Stomach (tissue), 9 donors: ENCODE measurements around the gene MTARC1. TPM values are rescaled to one million over a fixed set of nuclear protein-coding genes. Genes with fewer than 3 reads are reported as not detected.

Experiments
- DNase-seq, 2 donors: peaks; one replicate each; pipeline versions ENCODE4 v3.0.0 to v3.0.0-alpha.2; 2013 to 2019
- H3K27ac ChIP-seq, 5 donors: fragments of 200-600 bp in 4 of 5; sonication (generic) in 4 of 5; one replicate each; pipeline ENCODE4 v1.5.1; 2013 to 2019; ENCODE audit warnings: mild to moderate bottlenecking in 1 of 5, moderate library complexity in 1 of 5
- H3K27me3 ChIP-seq, 3 donors: fragments of 200-600 bp; sonication (generic); one replicate each; pipeline ENCODE4 v1.5.1; 2017 to 2019; ENCODE audit warnings: mixed run types in 1 of 3
- H3K36me3 ChIP-seq, 4 donors: fragments of 200-600 bp; sonication (generic); 1 replicate in 3 of 4; 2 replicates in 1 of 4; pipeline ENCODE4 v1.5.1; 2016 to 2019
- H3K4me1 ChIP-seq, 4 donors: fragments of 200-600 bp; sonication (generic); one replicate each; pipeline ENCODE4 v1.5.1; 2016 to 2019
- H3K4me3 ChIP-seq, 4 donors: fragments of 200-600 bp; sonication (generic) in 3 of 4; one replicate each; pipeline ENCODE4 v1.5.1; 2016 to 2019; ENCODE audit warnings: mild to moderate bottlenecking in 1 of 4
- H3K9me3 ChIP-seq, 4 donors: fragments of 200-600 bp; sonication (generic); one replicate each; pipeline ENCODE4 v1.5.1; 2016 to 2019
- EP300 ChIP-seq: sonication (generic); formaldehyde crosslinking; IDR thresholded peaks from one replicate; pipeline ENCODE4 v1.6.1; 2017; ENCODE audit warnings: antibody characterized with exemption
- POLR2A ChIP-seq, 4 donors: fragments of 450-650 bp; IDR thresholded peaks; one replicate each; pipeline ENCODE4 v1.6.1; 2016; ENCODE audit warnings: antibody characterized with exemption in 4 of 4, control low read depth in 2 of 4, mild to moderate bottlenecking in 1 of 4, moderate library complexity in 1 of 4
- POLR2AphosphoS5 ChIP-seq, 3 donors: sonication (generic); formaldehyde crosslinking; IDR thresholded peaks; one replicate each; pipeline ENCODE4 v1.6.1; 2016; ENCODE audit warnings: antibody characterized with exemption in 3 of 3
- WGBS, 5 donors: extraction: QIAGEN DNeasy Blood & Tissue Kit in 3 of 5; methylation state at CpG; one replicate each; pipeline versions ENCODE4 v1.1.5 to v1.1.7; 2013 to 2018; 5-methylcytosine and 5-hydroxymethylcytosine counted together
- intact Hi-C: fragments of 100-400 bp; cut with DNase I; formaldehyde crosslinking; loops from one replicate; pipeline ENCODE4 v1.15.1; 2023; ENCODE audit warnings: low total_unique reads
- polyA plus RNA-seq, 3 donors: library from polyadenylated mRNA; stranded (reverse); fragments of 200-250 nt; gene quantifications; one replicate each; pipeline ENCODE4 v1.2.3, GENCODE V29; 2013
- total RNA-seq, 5 donors: library from RNA; depleted of rRNA; stranded (reverse); fragments of >200 nt; gene quantifications; one replicate each; pipeline versions ENCODE4 v1.1.0 to v1.2.3, GENCODE V29; 2014 to 2016
- TF ChIP-seq, protein P1 (sequence below), 7 experiments: fragments of 450-650 bp in 4 of 7; fragments of 200-600 bp in 3 of 7; sonication (generic) in 3 of 7; IDR thresholded peaks; one replicate each; pipeline ENCODE4 v1.5.1; 2016 to 2019; ENCODE audit warnings: antibody characterized with exemption in 7 of 7, control low read depth in 2 of 7, mild to moderate bottlenecking in 1 of 7
- donor health status: healthy with polysubstance abuse.
- donor health status: Bipolar disorder and iron deficiency.
- donor health status: healthy.

The MTARC1 gene
- total and polyA plus RNA-seq, 8 donors = under 0.01 to 9.9 (median 6.2) TPM

DNA sequence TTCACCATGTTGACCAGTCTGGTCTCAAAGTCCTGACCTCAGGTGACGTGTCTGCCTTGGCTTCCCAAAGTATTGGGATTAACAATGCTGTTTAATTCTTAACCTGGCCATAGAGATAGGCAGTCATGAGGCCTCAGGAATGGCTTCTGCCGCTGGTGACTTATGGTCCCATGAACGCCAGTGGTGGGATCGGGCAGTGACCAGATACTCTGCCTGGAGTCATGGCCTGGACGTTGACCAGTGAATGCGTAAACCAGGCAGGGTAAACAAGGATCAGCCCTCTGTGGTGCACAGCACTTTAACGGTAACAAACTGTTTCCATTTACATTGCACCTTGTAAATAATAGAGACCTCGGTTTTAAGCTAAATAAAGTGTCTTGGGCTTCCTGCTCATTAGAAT, 23.0 kb downstream of the MTARC1 start:
- TF ChIP-seq, protein P1, sequence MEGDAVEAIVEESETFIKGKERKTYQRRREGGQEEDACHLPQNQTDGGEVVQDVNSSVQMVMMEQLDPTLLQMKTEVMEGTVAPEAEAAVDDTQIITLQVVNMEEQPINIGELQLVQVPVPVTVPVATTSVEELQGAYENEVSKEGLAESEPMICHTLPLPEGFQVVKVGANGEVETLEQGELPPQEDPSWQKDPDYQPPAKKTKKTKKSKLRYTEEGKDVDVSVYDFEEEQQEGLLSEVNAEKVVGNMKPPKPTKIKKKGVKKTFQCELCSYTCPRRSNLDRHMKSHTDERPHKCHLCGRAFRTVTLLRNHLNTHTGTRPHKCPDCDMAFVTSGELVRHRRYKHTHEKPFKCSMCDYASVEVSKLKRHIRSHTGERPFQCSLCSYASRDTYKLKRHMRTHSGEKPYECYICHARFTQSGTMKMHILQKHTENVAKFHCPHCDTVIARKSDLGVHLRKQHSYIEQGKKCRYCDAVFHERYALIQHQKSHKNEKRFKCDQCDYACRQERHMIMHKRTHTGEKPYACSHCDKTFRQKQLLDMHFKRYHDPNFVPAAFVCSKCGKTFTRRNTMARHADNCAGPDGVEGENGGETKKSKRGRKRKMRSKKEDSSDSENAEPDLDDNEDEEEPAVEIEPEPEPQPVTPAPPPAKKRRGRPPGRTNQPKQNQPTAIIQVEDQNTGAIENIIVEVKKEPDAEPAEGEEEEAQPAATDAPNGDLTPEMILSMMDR (IDR thresholded peaks at IDR 0.05) = no peak
- TF ChIP-seq EP300 = no peak
- no peak for TF ChIP-seq POLR2A (IDR thresholded peaks at IDR 0.05)
- no peak for TF ChIP-seq POLR2AphosphoS5 (IDR thresholded peaks at IDR 0.05)
- DNase-seq = no peak
- peaks cover 0 to 23% (median 5%) of the 10 kb centered on the region in 4 donors for H3K36me3 ChIP-seq
- intact Hi-C loops = no loop called here
- H3K27me3 ChIP-seq = no peaks in the 10 kb centered on the region
- no peak overlapping the region for H3K27ac ChIP-seq
- H3K9me3 ChIP-seq = no peaks in the 10 kb centered on the region
- H3K4me1 ChIP-seq = peaks cover 0 to 8% (median 2%) of the 10 kb centered on the region in 4 donors
- no peak overlapping the region for H3K4me3 ChIP-seq
- WGBS, 5 donors = 82 to 87% (median 83%) methylated on average over 8 of the region's 8 CpGs

DNA sequence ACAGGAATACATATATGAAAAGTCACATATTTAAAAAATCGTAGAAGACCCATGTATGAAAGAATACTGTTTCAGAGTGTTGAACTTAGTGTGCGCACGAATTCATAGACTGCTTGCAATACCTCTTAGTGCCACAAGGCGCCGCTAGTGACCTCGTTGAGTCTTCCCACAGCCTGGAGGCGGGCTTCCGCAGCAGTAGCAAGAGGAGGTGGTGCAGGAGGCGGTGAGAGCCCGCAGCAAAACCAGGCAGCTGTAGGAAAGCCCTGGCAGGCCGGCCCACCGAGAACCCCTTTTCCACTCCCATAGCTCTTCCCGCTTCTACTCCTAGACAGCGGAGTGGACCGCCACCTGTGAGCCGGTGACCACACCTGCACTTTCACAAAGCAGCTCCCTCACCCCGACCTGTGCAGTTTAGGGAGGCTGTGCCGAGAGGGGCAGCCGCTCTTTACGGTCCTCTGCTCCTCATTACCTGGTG, 23.5 kb downstream of the MTARC1 start:
- Histone ChIP-seq H3K4me3 (peak overlapping the region in 1 of 4 donors; percentile 14), H3K4me1 (peaks cover 0 to 8% (median 2%) of the 10 kb centered on the region in 4 donors), H3K27ac (no peak overlapping the region), H3K27me3 (no peaks in the 10 kb centered on the region), H3K9me3 (no peaks in the 10 kb centered on the region), H3K36me3 (peaks cover 0 to 20% (median 5%) of the 10 kb centered on the region in 4 donors)
- WGBS, 5 donors = 32 to 47% (median 43%) methylated on average over 19 to 20 of the region's 20 CpGs
- intact Hi-C loops = no loop called here
- no peak for TF ChIP-seq EP300
- TF ChIP-seq, protein P1 (IDR thresholded peaks at IDR 0.05) = peak in 5 of 7 experiments; percentile 37 to 91 (median 85)
- peak in 1 of 3 donors; percentile 35 for TF ChIP-seq POLR2AphosphoS5 (IDR thresholded peaks at IDR 0.05)
- peak; percentile 70 to 93 for DNase-seq

DNA sequence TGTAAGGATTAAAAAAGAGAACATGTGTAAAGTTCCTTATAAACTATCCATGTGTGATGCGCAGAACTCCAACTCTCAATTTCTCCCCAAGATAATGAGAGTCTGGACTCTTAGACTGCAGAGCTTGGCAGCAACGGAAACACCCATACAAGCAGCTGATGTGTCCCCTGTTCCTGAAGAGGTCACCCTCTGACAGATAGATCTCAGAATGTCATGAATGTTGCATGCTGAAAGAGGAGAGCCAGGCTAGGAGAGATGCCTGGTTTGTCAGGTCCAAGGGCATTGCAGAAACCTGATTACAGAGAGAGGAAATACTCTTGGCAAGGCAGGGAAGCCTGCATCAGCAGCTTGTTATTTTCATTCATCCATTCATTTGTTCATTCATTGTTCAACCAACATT, 24.2 kb downstream of the MTARC1 start:
- TF ChIP-seq POLR2A (IDR thresholded peaks at IDR 0.05) (no peak), POLR2AphosphoS5 (IDR thresholded peaks at IDR 0.05) (no peak), EP300 (no peak)
- TF ChIP-seq, protein P1 (IDR thresholded peaks at IDR 0.05) = no peak
- Histone ChIP-seq H3K4me3 (no peak overlapping the region), H3K27ac (no peak overlapping the region), H3K27me3 (no peaks in the 10 kb centered on the region), H3K36me3 (peaks cover 0 to 18% (median 5%) of the 10 kb centered on the region in 4 donors), H3K9me3 (no peaks in the 10 kb centered on the region), H3K4me1 (peaks cover 0 to 8% (median 2%) of the 10 kb centered on the region in 4 donors)
- intact Hi-C loops = no loop called here
- no peak for DNase-seq
- WGBS, 5 donors = 71 to 96% (median 95%) methylated on average over 2 of the region's 2 CpGs

DNA sequence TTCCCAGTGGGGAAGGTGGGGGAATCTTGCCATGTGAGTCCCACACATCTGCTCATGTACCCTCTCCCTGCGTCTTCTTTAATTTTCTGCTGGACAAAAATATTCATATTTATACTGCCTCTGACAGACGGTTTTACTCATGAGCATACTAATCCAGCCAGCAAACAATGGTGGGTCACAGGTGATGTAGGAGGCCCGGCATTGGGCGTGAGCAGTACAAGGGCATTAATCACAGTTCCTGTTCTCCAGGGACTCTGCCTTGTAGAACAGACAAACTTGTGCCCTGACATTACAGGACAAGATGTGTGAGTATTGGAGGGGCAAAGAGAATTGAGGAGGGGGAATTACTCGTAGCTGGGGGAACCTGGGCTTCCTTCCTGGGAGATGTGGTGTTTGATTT, 25.0 kb downstream of the MTARC1 start:
- intact Hi-C loops = no loop called here
- 77 to 82% (median 78%) methylated on average over 5 of the region's 5 CpGs for WGBS, 5 donors

More for the DNA sequence above, 25.0 kb downstream of the MTARC1 start:
- Histone ChIP-seq H3K4me1 (peaks cover 0 to 8% (median 2%) of the 10 kb centered on the region in 4 donors), H3K4me3 (no peak overlapping the region), H3K36me3 (peaks cover 0 to 18% (median 5%) of the 10 kb centered on the region in 4 donors), H3K9me3 (no peaks in the 10 kb centered on the region), H3K27ac (no peak overlapping the region), H3K27me3 (no peaks in the 10 kb centered on the region)
- no peak for DNase-seq
- TF ChIP-seq EP300 (no peak), POLR2AphosphoS5 (IDR thresholded peaks at IDR 0.05) (no peak), POLR2A (IDR thresholded peaks at IDR 0.05) (no peak)
- TF ChIP-seq, protein P1 (IDR thresholded peaks at IDR 0.05) = no peak
